ENCODE results near the gene PARD3. TPM values are rescaled to one million over a fixed set of nuclear protein-coding genes. Genes with fewer than 3 reads are reported as not detected.

PARD3 gene
- polyA plus RNA-seq, 3 donors: 0.51 TPM; not detected in 2

DNA sequence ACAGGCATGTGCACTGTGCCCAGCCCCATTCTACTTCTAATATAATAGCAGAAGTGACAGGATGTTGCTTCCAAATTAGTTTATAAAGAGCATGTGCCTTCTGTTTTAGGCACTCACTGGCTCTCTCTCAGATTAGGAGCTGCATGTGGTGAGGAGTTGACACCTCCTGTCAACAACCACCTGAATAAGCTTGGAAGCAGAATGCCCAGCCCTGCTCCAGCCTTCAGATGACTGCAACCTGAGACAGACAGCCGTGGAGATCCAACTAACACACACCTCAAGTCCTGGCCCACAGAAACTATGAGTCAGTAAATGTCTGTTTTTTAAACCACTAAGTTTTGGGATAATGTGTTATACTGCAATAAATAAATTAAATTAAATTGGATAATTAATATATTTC, 54.5 kb downstream of the PARD3 start:
- no peak overlapping the region for H2AFZ ChIP-seq (ENCODE audit: insufficient read depth, low read depth, low read length, poor library complexity, severe bottlenecking)
- TF ChIP-seq, protein P1, sequence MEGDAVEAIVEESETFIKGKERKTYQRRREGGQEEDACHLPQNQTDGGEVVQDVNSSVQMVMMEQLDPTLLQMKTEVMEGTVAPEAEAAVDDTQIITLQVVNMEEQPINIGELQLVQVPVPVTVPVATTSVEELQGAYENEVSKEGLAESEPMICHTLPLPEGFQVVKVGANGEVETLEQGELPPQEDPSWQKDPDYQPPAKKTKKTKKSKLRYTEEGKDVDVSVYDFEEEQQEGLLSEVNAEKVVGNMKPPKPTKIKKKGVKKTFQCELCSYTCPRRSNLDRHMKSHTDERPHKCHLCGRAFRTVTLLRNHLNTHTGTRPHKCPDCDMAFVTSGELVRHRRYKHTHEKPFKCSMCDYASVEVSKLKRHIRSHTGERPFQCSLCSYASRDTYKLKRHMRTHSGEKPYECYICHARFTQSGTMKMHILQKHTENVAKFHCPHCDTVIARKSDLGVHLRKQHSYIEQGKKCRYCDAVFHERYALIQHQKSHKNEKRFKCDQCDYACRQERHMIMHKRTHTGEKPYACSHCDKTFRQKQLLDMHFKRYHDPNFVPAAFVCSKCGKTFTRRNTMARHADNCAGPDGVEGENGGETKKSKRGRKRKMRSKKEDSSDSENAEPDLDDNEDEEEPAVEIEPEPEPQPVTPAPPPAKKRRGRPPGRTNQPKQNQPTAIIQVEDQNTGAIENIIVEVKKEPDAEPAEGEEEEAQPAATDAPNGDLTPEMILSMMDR (IDR thresholded peaks at IDR 0.05): no peak
- no peaks in the 10 kb centered on the region for H3K36me3 Mint-ChIP-seq

DNA sequence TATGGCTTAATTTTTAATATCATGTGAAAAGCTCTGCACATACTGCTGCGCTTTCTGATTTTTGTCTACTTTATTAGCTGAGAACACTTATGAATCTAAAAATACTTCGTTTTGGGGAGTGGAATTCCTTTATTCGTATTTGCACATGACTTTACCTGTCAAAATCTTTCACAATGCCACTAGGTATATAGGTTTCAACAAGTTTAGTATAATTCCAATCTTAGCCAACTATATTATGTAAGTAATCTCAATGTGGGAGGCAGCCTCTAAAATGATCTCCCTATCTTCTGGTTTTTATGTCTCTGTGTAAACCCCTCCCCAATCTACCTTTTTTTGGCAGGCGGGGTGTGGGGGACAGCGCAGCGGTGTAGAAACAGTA, 55.3 kb downstream of the PARD3 start:
- Mint-ChIP-seq H3K27me3 (ENCODE audit: low read depth in 3 of 3) (peaks cover 6 to 9% (median 9%) of the 10 kb centered on the region in 3 donors), H3K4me3 (no peak overlapping the region), H3K36me3 (no peaks in the 10 kb centered on the region), H3K27ac (no peak overlapping the region), H3K4me1 (no peaks in the 10 kb centered on the region), H3K9me3 (peaks cover 0 to 5% (median 2%) of the 10 kb centered on the region in 7 donors)
- H4K20me1 ChIP-seq (ENCODE audit: insufficient read depth, low read length): no peaks in the 10 kb centered on the region
- WGBS (ENCODE audit: insufficient coverage): no CpG with 5 or more reads among the region's 6 CpGs
- no peak overlapping the region for H3K27ac ChIP-seq (ENCODE audit: low read depth in 1 of 2, low read length in 2 of 2)
- intact Hi-C loops (cut with micrococcal nuclease): no loop called here
- H3K79me2 ChIP-seq (ENCODE audit: insufficient read depth, low read length): no peaks in the 10 kb centered on the region
- H3K27me3 ChIP-seq (ENCODE audit: control insufficient read depth in 2 of 2, insufficient read depth in 2 of 2, low read length in 2 of 2): no peaks in the 10 kb centered on the region
- TF ChIP-seq, protein P1 (IDR thresholded peaks at IDR 0.05): no peak
- H3K9me3 ChIP-seq (replicated peaks in 1 of 2; ENCODE audit: control insufficient read depth in 1 of 2, insufficient read depth in 1 of 2, low read length in 2 of 2): no peaks in the 10 kb centered on the region
- no peaks in the 10 kb centered on the region for H3K36me3 ChIP-seq (replicated peaks in 1 of 2; ENCODE audit: control insufficient read depth in 1 of 2, insufficient read depth in 2 of 2, low read length in 2 of 2)
- no peak overlapping the region for H3K4me2 ChIP-seq (replicated peaks; ENCODE audit: extremely low read depth, low read length, poor library complexity, severe bottlenecking)
- no peak for DNase-seq
- no peak overlapping the region for H2AFZ ChIP-seq (ENCODE audit: insufficient read depth, low read depth, low read length, poor library complexity, severe bottlenecking)
- no peak overlapping the region for H3K9ac ChIP-seq (ENCODE audit: insufficient read depth, low read length, poor library complexity, severe bottlenecking)
- H3K4me1 ChIP-seq (ENCODE audit: control insufficient read depth in 1 of 2, insufficient read depth in 2 of 2, low read length in 2 of 2): no peaks in the 10 kb centered on the region
- H3K4me3 ChIP-seq (replicated peaks in 1 of 3; ENCODE audit: low read depth in 2 of 3, low read length in 3 of 3): no peak overlapping the region

More for the DNA sequence above, 54.5 kb downstream of the PARD3 start:
- no peaks in the 10 kb centered on the region for H3K79me2 ChIP-seq (ENCODE audit: insufficient read depth, low read length)
- Mint-ChIP-seq H3K27ac (peak overlapping the region in 1 of 7 donors; percentile 73), H3K27me3 (ENCODE audit: low read depth in 3 of 3) (peaks cover 6 to 13% (median 9%) of the 10 kb centered on the region in 3 donors), H3K4me3 (no peak overlapping the region), H3K9me3 (peaks cover 0 to 5% (median 2%) of the 10 kb centered on the region in 7 donors), H3K4me1 (no peaks in the 10 kb centered on the region)
- H3K4me2 ChIP-seq (replicated peaks; ENCODE audit: extremely low read depth, low read length, poor library complexity, severe bottlenecking): no peak overlapping the region
- no peaks in the 10 kb centered on the region for H3K27me3 ChIP-seq (ENCODE audit: control insufficient read depth in 2 of 2, insufficient read depth in 2 of 2, low read length in 2 of 2)
- no peak overlapping the region for H3K9ac ChIP-seq (ENCODE audit: insufficient read depth, low read length, poor library complexity, severe bottlenecking)
- no peaks in the 10 kb centered on the region for H3K36me3 ChIP-seq (replicated peaks in 1 of 2; ENCODE audit: control insufficient read depth in 1 of 2, insufficient read depth in 2 of 2, low read length in 2 of 2)
- no peak overlapping the region for H3K4me3 ChIP-seq (replicated peaks in 1 of 3; ENCODE audit: low read depth in 2 of 3, low read length in 3 of 3)
- H3K27ac ChIP-seq (ENCODE audit: low read depth in 1 of 2, low read length in 2 of 2): no peak overlapping the region
- intact Hi-C loops (cut with micrococcal nuclease): no loop called here
- WGBS (ENCODE audit: insufficient coverage): no CpG with 5 or more reads among the region's 1 CpG
- H4K20me1 ChIP-seq (ENCODE audit: insufficient read depth, low read length): no peaks in the 10 kb centered on the region
- no peaks in the 10 kb centered on the region for H3K9me3 ChIP-seq (replicated peaks in 1 of 2; ENCODE audit: control insufficient read depth in 1 of 2, insufficient read depth in 1 of 2, low read length in 2 of 2)
- H3K4me1 ChIP-seq (ENCODE audit: control insufficient read depth in 1 of 2, insufficient read depth in 2 of 2, low read length in 2 of 2): no peaks in the 10 kb centered on the region
- DNase-seq: no peak

Measured in CD14-positive monocyte (primary cell).